ENCODE measurements around the gene ANKRD60.

Gene ANKRD60

GRCh38 chr20:58228484-58229197 is at the start of gene ANKRD60:
ANKRD60 (minus strand) TSS chr20:58228653; CDS start chr20:58228653, 0 bp downstream.
- peak; percentile 56 for DNase-seq

- no peak for DNase-seq
Measured at GRCh38 chr20:58277578-58278472, 49.4 kb upstream of the ANKRD60 start.

GRCh38 chr20:58277107-58277506 is 48.7 kb upstream of the ANKRD60 start:
- no peak for DNase-seq

- no peak for DNase-seq
Measured at GRCh38 chr20:58274384-58274783, 45.9 kb upstream of the ANKRD60 start.

GRCh38 chr20:58271606-58272351 is 43.3 kb upstream of the ANKRD60 start:
- peak; percentile 59 for DNase-seq

GRCh38 chr20:58268936-58269619 is 40.6 kb upstream of the ANKRD60 start:
- no peak for DNase-seq

- no peak for DNase-seq
Measured at GRCh38 chr20:58268421-58268821, 40.0 kb upstream of the ANKRD60 start.

- no peak for DNase-seq
Measured at GRCh38 chr20:58267389-58268215, 39.1 kb upstream of the ANKRD60 start.

- no peak for DNase-seq
Measured at GRCh38 chr20:58264271-58264670, 35.8 kb upstream of the ANKRD60 start.

GRCh38 chr20:58261660-58262059 is 33.2 kb upstream of the ANKRD60 start:
- no peak for DNase-seq

- DNase-seq = no peak
Measured at GRCh38 chr20:58260006-58260405, 31.6 kb upstream of the ANKRD60 start.

GRCh38 chr20:58256842-58257241 is 28.4 kb upstream of the ANKRD60 start:
- DNase-seq = no peak

GRCh38 chr20:58256307-58256706 is 27.9 kb upstream of the ANKRD60 start:
- no peak for DNase-seq

GRCh38 chr20:58254890-58255289 is 26.4 kb upstream of the ANKRD60 start:
- no peak for DNase-seq

- no peak for DNase-seq
Measured at GRCh38 chr20:58251979-58252591, 23.6 kb upstream of the ANKRD60 start.

- DNase-seq = no peak
Measured at GRCh38 chr20:58251348-58251978, 23.0 kb upstream of the ANKRD60 start.

GRCh38 chr20:58246346-58246745 is 17.9 kb upstream of the ANKRD60 start:
- no peak for DNase-seq

- DNase-seq = no peak
Measured at GRCh38 chr20:58245931-58246330, 17.5 kb upstream of the ANKRD60 start.

GRCh38 chr20:58245181-58245891 is 16.9 kb upstream of the ANKRD60 start:
- no peak for DNase-seq

- no peak for DNase-seq
Measured at GRCh38 chr20:58244517-58245030, 16.1 kb upstream of the ANKRD60 start.

Measured in activated naive CD4-positive, alpha-beta T cell treated with anti-CD3 and anti-CD28 coated beads, Interleukin-2, amount 50 U/mL, for 16 hours (primary cell).